ENCODE data around the gene TASL. TPM values are rescaled to one million over a fixed set of nuclear protein-coding genes. Genes with fewer than 3 reads are reported as not detected.
"Not testable (repeated sequence)": the region's sequence is repeated elsewhere in the genome, so short reads cannot be mapped to it uniquely, and the experiment has no call there.

The TASL gene, protein sequence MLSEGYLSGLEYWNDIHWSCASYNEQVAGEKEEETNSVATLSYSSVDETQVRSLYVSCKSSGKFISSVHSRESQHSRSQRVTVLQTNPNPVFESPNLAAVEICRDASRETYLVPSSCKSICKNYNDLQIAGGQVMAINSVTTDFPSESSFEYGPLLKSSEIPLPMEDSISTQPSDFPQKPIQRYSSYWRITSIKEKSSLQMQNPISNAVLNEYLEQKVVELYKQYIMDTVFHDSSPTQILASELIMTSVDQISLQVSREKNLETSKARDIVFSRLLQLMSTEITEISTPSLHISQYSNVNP
- 5.2 and 6.3 TPM in 2 replicates for total RNA-seq

- intact Hi-C loops (cut with micrococcal nuclease), result loop anchor here (1.0 to 5.0 kb wide), 6 partner anchors 17 to 560 kb away; partner anchors contain the start of genes GK and TAB3
Measured at GRCh38 chrX:30577362-30577991, at the start of gene TASL. Gene TASL, minus strand, starts transcription at chrX:30577766. Its CDS starts 17,411 bp downstream, at chrX:30560355.

- intact Hi-C loops (cut with micrococcal nuclease), result no loop called here
Measured at GRCh38 chrX:30626402-30626801, 48.8 kb upstream of the TASL start.

GRCh38 chrX:30622361-30622760 lies 44.8 kb upstream of the TASL start:
- intact Hi-C loops (cut with micrococcal nuclease), result no loop called here

- intact Hi-C loops (cut with micrococcal nuclease), result no loop called here
Measured at GRCh38 chrX:30620980-30621618, 43.5 kb upstream of the TASL start.

DNA sequence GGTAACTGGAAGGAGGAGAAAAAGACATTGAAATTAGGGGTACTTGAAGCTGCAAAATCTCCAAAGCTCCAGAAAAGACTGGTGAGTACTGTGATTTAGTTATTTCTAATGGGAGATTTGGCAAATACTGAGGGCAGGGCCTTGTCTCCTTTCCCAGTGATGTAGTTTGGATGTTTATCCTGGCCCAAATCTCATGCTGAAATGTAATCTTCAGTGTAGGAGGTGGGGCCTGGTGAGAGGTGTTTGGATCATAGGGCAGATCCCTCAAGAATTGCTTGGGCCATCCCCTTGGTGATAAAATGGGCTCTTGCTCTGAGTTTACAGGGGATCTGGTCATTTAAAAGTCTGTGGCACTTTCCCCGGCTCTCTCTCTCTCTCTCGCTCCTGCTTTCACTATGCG lies 42.6 kb upstream of the TASL start:
- intact Hi-C loops (cut with micrococcal nuclease), result no loop called here

DNA sequence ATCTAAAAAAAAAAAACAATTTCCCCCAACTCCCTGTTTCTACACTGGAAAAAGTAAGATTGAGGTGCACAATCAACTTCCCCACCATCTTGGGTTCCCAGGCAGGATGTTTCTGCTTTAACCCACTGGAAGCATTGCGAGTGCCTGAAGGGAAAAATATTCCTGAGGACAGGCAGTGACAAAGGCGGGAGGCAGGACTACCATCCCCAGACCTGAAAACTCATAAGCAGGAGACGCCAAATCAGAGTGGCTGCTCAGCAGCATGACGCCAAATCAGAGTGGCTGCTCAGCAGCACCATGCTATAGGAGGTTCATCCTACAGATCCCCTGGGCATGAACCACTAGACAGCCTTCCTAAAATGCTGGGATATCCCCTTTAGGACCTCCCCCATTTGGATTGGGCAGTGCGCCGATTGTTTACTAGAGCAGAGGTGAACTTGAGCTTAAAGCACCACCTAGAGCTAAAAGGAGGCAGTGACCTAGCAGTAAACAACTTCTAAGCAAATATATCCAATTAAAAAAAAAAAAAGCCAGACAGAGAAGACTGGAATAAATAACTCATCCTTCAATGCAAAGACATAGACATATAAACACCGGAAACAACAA lies 40.7 kb upstream of the TASL start:
- intact Hi-C loops (cut with micrococcal nuclease), result no loop called here

- intact Hi-C loops (cut with micrococcal nuclease), result no loop called here
Measured at GRCh38 chrX:30615229-30615628, 37.7 kb upstream of the TASL start.

DNA sequence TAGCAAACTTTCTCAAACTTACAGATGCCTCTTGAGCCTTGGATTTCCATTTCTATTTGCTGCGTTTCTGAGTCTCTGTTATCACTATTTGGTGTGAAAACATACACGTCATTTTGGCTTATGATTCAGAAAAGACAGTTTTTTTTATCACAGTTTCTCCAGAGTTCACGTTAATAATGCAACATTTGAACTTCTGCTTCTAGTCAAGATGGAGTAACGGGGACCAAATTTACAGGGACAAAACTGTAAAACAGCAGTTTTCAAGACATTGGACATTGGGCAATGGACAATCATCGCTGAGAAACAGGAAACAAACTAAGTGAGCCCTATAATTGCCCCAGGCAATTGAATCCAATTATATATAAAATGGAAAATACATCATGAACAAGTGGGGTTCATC lies 36.2 kb upstream of the TASL start:
- intact Hi-C loops (cut with micrococcal nuclease), result no loop called here

DNA sequence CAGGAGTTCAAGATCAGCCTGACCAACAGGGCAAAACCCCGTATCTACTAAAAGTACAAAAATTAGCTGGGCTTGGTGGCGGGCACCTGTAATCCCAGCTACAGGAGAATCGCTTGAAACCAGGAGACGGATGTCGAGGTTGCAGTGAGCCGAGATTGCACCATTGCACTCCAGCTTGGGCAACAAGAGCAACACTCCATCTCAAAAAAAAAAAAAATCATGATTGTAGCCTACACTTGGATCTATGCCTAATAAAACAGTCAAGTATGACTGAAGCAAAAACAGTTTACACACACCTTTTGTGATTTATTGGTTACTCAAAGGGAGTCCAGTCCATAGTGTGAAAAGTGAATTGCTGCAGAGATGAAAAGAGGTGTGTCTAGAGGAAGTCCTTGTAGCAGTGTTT lies 34.7 kb upstream of the TASL start:
- intact Hi-C loops (cut with micrococcal nuclease), result no loop called here

DNA sequence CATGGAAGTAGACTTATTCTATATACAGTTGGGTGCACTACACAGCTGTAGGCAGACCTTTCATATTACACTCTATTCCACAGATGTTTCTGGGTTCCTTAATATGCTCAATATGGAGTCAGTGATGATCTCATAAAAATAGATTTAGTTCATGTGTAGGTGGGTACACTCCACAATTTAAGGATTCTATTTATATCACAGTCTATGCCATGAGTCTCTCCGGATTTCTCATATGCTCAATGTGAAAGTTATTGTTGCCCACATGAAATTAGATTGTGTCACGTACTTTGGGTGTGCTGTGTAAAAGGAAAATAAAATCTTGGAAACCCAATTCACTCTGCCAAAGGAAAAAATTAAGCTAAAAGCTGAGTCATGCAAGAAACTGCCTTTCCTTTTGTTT lies 32.5 kb upstream of the TASL start:
- intact Hi-C loops (cut with micrococcal nuclease), result no loop called here

DNA sequence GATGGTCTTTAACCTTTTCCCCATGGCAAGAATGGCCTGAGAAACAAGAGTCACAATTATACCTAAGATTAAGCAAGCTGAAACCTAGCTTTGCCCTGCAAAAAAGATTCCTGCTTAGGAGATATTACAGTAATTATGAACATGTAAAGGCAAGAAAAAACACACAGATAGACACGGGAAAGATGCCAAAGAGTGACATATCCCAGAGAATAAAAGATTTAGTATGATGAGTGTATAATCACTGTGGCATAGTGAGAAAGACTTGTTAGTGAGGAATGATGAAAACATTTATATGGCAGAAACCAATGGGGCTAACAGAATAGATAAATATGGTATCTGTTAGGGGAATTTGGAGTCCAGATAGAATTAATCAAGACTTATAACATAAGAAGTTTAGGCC lies 29.6 kb upstream of the TASL start:
- intact Hi-C loops (cut with micrococcal nuclease), result no loop called here

DNA sequence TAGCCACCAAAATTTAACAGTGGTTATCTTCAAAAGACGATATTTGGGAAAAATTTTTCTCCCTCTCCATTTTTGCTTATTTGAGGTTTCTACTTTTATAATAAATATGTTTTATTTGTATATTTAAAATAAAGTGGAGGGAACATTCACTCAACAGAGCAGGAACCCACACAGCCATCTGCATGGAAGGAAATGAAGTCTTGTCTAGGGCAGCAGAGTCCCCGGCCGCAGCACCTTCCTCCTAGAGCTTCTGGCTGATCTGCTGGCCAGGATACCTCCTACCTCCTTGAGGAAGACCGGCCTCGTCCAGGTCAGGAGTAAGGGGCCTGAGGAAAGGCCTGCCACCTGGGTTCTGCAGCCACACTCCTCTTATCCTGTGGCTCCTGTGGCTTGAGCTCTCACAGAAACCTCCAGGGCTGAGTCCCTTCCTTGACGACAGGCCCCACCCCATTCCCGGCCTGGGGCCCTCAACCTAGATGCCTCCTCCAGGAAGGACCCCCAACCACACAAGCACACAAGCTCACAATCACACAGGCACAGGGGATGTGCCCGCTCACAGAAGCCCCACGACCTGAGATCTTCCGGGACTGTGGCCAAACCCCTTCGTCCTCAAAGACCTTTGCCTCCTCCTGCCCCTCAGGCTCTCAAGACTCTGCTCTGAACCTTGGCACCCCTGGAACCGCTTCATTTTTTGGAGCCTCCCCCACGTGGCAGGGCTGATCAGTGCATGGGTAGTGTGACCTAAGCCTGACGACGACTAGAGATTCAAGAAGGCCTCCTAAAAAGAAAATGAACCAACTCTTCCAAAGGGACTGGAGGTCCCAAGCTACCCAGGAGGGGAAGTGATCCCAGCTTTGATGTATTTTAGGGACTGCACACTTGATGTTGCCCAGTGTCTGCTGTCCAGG lies 23.0 kb upstream of the TASL start:
- intact Hi-C loops (cut with micrococcal nuclease), result not testable (repeated sequence)

DNA sequence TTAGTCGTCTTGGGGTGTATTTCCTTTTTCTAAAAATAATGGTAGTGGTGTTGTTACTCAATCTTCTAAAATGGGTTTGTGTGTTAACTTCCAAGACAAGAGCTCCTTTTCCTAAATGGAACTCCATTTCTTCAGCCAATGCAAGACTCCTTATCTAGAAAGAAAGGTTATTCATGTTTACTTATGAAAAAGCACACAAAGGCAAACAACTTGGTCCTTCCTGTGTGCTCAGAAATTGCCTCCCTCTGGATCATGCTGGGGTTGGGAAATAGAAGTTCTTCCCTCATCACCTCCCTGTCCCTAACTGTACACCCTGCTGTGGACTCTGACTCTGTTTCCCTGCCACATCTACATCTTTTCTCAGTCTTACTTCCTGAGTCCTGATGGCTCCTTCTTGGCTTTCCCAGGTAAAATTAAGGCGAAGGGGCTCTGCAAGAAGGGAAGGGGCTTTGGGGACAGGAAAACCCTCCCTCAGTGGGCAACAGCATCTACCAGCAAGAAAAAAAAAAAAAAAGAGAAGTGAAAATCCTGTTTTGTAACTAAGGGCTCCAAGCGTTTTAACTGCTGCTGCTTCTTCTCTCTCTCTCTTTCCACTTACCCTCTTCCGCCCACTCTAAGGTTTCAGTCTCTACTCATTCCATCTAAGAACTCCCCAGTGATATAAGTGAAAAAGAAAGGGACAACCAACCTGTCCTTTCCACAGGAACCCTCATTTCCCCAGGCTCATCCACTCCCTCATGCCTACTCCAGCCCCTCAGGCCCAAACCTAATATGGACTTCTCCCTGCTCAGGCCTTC lies 19.8 kb upstream of the TASL start:
- intact Hi-C loops (cut with micrococcal nuclease), result no loop called here

- intact Hi-C loops (cut with micrococcal nuclease), result loop anchor here (2.0 kb wide), 1 partner anchor 17 kb away; the partner anchor contains the start of gene TASL
Measured at GRCh38 chrX:30593440-30594200, 16.1 kb upstream of the TASL start.

GRCh38 chrX:30592831-30593230 lies 15.3 kb upstream of the TASL start:
- intact Hi-C loops (cut with micrococcal nuclease), result no loop called here

- intact Hi-C loops (cut with micrococcal nuclease), result no loop called here
Measured at GRCh38 chrX:30590368-30590767, 12.8 kb upstream of the TASL start.

DNA sequence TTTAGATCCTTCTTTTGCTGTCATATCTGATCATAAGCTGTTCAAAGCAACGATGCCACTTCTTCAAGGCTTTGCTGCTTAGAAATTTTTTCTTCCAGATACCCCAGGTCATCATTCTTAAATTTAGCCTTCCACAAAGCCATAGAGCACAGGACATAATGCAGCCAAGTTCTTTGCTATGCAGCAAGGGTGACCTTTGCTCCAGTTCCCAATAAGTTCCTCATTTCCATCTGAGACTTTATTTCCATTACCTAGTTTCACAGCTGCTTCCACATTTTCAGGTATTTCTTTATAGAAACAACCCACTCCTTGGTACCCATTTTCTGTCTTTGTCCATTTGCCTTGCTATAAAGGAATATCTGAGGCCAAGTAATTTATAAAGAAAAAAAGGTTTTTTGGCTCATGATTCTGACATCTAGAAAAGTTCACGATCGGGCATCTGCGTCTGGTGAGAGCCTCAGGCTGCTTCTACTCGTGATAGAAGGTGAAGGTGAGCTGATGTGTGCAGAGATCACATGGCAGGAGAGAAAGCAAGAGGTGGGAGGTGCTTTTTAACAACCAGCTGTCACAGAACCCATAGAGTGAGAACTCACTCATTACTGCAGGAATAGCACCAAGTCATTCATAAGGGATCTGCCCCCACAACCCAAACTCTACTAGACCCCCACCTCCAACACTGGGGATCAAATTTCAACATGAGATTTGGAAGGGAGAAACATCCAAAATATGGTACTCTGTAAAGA lies 11.8 kb upstream of the TASL start:
- intact Hi-C loops (cut with micrococcal nuclease), result no loop called here

GRCh38 chrX:30586516-30586915 lies 8.9 kb upstream of the TASL start:
- intact Hi-C loops (cut with micrococcal nuclease), result no loop called here

GRCh38 chrX:30582664-30583063 lies 5.1 kb upstream of the TASL start:
- intact Hi-C loops (cut with micrococcal nuclease), result no loop called here

All from T-helper 2 cell treated with Interferon-gamma antibody and Interleukin-4, amounts not matched to agents 100 ng/mL and 5 ng/mL, for 36 hours (primary cell).